Islet of Langerhans (tissue), 1 donor: Measurements from ENCODE around the gene NOSIP.

Experiments
- FAIRE-seq: peaks from one replicate; lab custom pipeline; 2011; peaks lifted over from hg19 to GRCh38; lab: Jason Lieb, UNC

Gene NOSIP

GRCh38 chr19:49544154-49544553 is 36.2 kb downstream of the NOSIP start:
- no peak for FAIRE-seq

DNA sequence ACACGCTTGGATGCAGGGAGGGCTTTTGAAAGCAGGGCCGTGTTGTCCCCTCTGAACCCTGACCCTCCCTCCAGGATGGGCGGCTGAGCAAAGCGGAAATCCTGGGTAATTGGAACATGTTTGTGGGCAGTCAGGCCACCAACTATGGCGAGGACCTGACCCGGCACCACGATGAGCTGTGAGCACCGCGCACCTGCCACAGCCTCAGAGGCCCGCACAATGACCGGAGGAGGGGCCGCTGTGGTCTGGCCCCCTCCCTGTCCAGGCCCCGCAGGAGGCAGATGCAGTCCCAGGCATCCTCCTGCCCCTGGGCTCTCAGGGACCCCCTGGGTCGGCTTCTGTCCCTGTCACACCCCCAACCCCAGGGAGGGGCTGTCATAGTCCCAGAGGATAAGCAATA is 37.3 kb downstream of the NOSIP start:
- no peak for FAIRE-seq

- FAIRE-seq: no peak
Measured at GRCh38 chr19:49542446-49542845, 37.9 kb downstream of the NOSIP start.

DNA sequence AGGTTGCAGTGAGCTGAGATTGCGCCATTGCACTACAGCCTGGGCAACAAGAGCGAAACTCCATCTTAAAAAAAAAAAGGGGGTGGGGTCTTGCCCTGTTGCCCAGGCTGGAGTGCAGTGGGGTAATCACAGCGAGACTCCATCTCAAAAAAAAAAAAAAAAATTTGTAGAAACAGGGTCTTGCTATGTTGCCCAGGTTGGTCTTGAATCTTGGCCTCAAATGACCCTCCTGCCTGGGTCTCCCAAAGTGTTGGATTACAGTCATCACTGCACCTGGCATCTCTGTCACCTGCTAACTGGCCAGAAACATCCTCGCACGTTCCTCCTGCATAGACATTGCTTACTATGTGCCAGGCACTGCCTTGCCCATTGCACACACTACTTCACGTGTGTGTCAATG is 38.4 kb downstream of the NOSIP start:
- no peak for FAIRE-seq

- no peak for FAIRE-seq
Measured at GRCh38 chr19:49539192-49539952, 41.0 kb downstream of the NOSIP start.

DNA sequence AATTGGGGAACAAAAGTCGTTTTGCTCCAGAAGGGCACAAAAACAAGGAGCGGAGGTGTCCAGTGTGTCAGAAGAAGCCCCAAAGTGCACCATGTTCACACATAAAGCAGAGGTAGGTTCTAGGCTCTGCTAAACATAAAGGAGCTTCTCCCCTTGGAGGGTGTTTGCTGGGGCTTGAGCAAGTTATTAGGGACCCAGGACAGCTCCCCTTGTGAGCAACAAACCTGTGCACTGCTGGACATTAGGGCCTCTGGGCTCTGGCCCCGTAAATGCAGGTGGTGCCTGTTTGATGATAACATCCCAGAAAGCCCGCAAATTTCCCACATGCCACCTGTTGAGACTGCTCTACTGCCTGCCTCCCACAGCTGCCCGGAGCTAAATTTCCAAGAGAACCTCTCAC is 41.7 kb downstream of the NOSIP start:
- FAIRE-seq: no peak

GRCh38 chr19:49536921-49537462 is 43.4 kb downstream of the NOSIP start:
- no peak for FAIRE-seq

- no peak for FAIRE-seq
Measured at GRCh38 chr19:49534632-49535385, 45.5 kb downstream of the NOSIP start.

DNA sequence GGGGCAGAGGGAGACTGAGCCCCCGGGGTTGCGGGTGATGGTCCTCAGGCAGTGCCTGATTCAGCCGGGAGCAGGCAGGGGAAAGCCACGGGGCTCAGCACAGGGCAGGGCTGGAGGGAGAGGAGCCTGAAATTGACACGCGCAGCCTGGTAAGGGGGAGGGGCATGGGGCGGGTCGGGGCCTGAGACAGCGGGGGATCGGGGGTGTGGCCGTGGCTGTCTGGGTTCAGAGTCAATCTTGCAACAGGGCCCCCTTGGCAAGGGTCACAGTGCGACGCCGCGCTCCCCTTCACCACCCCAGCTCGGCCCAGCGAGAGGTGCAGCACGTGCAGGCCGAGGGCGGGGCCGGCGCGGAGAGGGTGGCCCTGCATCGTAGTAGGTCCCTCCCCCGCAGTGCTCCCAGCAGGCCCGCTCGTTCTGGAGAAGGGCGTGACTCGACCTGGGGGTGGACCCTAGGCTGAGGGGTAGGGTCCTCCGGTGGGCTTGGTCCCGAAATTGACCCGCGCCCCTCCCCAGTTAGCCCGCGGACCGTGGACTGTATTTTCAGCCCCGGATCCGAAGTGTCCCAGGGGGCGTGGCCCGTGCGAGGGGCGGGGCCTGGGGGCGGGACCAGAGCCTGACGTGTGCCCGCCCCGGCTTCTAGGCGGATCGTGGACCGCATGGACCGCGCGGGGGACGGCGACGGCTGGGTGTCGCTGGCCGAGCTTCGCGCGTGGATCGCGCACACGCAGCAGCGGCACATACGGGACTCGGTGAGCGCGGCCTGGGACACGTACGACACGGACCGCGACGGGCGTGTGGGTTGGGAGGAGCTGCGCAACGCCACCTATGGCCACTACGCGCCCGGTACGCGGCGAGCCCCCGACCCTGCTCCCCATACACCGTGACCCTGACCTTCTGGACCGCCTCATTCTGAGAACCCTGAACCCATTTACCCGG is 46.5 kb downstream of the NOSIP start:
- FAIRE-seq: no peak

- FAIRE-seq: no peak
Measured at GRCh38 chr19:49530708-49531107, 49.6 kb downstream of the NOSIP start.

DNA sequence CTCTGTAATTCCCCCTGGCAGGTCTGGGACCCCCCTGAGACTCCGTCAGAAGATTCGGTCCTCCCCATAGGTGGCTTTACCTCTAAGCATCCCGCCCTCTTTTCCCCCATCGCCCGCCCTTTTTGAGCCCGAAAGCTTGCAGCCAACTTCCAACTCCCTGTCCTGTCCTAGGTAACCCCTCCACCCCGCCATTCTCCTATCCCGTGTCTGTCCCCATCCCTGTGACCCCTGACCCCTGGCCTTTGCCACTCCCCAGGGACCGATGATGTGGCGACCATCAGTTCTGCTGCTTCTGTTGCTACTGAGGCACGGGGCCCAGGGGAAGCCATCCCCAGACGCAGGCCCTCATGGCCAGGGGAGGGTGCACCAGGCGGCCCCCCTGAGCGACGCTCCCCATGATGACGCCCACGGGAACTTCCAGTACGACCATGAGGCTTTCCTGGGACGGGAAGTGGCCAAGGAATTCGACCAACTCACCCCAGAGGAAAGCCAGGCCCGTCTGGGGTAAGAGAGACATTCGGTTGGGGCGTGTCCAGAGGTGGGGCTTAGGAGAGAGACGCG is 52.1 kb downstream of the NOSIP start:
- no peak for FAIRE-seq

- FAIRE-seq: no peak
Measured at GRCh38 chr19:49524812-49525455, 55.4 kb downstream of the NOSIP start.

GRCh38 chr19:49520705-49521319 is 59.5 kb downstream of the NOSIP start:
- no peak for FAIRE-seq

GRCh38 chr19:49518033-49518432 is 62.3 kb downstream of the NOSIP start:
- no peak for FAIRE-seq

DNA sequence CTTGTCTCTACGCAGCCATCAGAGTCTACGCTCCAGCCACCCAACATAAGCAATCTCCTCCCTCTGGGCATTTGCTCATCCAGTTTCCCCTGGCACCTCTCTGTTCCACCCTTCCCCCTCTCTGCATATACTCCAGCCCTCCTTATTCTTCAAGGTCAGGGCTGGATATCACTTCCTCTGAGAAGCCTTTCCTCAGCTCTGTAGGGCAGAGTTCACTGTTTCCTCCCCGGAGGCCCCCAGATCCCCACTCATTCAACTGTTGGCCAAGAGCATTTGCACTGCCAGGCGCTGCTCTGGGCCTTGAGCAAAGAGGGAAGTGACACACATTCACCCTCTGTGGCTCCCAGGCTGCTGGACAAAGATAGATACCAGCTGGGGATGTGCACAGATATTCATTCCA is 64.6 kb downstream of the NOSIP start:
- no peak for FAIRE-seq

DNA sequence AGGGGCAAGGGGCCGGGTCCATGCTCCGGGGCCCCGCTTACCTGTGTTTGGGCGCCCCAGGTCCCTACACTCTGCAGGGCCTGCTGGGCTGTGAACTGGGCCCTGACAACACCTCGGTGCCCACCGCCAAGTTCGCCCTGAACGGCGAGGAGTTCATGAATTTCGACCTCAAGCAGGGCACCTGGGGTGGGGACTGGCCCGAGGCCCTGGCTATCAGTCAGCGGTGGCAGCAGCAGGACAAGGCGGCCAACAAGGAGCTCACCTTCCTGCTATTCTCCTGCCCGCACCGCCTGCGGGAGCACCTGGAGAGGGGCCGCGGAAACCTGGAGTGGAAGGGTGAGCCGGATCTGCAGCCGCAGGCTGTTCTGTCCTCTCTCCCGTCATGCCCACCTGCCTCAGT is 66.2 kb downstream of the NOSIP start:
- no peak for FAIRE-seq

- FAIRE-seq: no peak
Measured at GRCh38 chr19:49513746-49514118, 66.6 kb downstream of the NOSIP start.

DNA sequence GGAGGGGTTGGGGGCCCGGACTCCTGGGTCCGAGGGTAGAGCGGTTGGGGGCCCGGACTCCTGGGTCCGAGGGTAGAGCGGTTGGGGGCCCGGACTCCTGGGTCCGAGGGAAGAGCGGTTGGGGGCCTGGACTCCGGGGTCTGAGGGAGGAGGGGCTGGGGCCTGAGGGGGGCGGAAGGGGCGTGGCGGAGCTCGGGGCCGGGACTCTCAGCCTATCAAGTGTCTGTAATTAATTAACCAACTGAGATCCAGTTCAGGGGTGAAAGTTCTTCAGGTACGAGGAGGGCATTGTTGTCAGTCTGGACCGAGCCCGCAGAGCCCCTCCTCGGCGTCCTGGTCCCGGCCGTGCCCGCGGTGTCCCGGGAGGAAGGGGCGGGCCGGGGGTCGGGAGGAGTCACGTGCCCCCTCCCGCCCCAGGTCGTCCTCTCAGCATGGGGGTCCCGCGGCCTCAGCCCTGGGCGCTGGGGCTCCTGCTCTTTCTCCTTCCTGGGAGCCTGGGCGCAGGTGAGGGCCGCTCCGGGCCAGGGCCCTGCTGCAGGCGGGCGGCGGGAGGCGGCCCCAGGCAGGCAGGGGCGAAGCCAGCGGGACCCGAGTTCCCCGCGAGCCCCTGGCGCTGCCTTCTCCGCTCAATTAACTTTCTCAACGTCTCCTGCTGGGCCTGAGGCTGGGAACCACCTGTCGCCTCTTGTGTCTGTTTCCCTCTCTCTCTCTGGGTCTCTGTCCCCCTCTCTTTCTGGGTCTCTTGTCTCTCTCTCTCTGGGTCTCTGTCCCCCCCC is 67.2 kb downstream of the NOSIP start:
- FAIRE-seq: no peak

- FAIRE-seq: no peak
Measured at GRCh38 chr19:49507803-49508494, 72.4 kb downstream of the NOSIP start.
